Iris pigment epithelial cell (primary cell): ENCODE data around the gene ANGPTL4.
"Not testable (repeated sequence)": the region's sequence is repeated elsewhere in the genome, so short reads cannot be mapped to it uniquely, and the experiment has no call there.

Experiments used
- DNase-seq: peaks from one replicate; pipeline ENCODE4 v3.0.0-alpha.2; 2011; ENCODE audit warnings: low read depth

ANGPTL4 gene

DNA sequence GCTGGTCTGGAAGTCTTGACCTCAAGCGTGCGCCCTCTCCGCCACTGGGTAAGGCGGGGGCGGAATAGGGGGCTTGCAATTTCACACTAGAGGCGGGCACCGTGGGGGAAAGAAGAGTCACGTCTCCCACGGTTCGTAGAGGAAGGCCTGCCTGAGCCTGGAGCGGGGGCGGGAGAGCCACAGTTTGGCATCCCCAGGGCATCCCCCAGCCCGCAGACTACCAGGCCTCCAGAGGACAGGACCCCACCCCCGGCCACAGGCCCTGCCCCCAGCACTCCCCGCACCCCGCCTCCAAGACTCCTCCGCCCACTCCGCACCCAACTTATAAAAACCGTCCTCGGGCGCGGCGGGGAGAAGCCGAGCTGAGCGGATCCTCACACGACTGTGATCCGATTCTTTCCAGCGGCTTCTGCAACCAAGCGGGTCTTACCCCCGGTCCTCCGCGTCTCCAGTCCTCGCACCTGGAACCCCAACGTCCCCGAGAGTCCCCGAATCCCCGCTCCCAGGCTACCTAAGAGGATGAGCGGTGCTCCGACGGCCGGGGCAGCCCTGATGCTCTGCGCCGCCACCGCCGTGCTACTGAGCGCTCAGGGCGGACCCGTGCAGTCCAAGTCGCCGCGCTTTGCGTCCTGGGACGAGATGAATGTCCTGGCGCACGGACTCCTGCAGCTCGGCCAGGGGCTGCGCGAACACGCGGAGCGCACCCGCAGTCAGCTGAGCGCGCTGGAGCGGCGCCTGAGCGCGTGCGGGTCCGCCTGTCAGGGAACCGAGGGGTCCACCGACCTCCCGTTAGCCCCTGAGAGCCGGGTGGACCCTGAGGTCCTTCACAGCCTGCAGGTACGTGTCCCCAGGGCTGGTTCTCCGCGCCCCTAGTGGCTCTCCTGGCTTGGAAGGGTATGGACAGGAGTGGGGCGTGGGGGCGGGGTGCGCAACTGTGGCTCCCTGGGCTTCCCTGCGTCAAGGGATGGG is at the start of gene ANGPTL4:
Gene ANGPTL4 (plus strand): TSS at position 353 of the 969 bp plus-strand sequence. CDS start 167 bp downstream, at position 520.
- peak; percentile 85 for DNase-seq

DNA sequence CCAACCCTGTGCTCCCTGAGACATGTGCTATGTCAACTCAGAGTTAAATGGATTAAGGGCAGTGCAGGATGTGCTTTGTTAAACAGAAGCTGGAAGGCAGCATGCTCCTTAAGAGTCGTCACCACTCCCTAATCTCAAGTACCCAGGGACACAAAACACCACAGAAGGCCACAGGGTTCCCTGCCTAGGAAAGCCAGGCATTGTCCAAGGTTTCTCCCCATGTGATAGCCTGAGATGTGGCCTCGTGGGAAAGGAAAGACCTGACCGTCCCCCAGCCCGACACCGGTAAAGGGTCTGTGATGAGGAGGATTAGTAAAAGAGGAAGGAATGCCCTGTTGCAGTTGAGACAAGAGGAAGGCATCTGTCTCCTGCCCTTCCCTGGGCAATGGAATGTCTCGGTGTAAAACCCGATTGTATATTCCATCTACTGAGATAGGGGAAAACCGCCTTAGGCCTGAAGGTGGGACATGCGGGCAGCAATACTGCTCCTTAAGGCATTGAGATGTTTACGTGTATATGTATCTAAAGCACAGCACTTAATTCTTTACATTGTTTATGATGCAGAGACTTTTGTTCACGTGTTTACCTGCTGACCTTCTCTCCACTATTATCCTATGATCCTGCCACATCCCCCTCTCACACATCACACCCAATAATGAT is 48.8 kb upstream of the ANGPTL4 start:
- not testable (repeated sequence) for DNase-seq

DNA sequence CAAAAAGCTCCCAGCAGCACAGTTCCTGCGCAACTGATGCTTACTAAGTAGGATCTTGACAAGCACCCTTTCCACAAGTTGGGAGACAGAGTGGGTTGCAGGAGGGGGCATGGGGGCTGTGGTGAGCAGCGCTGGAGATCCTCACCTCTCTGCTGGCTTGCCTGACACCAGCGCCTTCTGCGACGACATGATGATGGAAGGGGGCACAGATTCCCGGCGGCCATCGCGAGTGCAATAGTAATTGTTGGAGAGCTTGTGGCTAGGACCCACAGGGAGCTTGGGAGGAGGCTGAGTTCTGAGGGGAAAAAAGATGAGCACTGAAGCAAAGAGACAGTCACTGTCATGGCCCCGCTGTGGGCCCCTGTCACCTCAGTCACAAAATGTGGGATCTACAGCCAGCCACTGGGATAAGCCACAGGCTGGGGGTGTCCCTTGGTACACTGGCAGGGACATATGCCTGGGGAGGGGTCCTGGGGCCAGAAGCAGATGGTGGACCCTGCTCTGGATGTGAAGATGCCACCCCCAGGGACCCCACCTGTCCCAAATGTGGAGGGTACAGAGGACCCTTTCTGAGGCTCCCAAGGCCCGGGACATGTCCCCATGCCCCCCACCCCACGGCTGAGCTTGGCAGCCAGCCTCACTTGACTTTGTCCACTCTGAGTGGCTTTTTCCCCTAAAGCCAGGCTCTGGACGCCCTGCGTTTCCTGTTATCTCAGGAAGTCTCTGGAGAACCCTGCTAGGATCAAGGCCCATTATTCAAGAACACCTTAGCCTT is 47.4 kb upstream of the ANGPTL4 start:
- no peak for DNase-seq

- DNase-seq: not testable (repeated sequence)
Measured at GRCh38 chr19:8318835-8319234, 45.1 kb upstream of the ANGPTL4 start.

GRCh38 chr19:8319807-8320520 is 44.0 kb upstream of the ANGPTL4 start:
- DNase-seq: no peak

GRCh38 chr19:8320564-8321066 is 43.3 kb upstream of the ANGPTL4 start:
- no peak for DNase-seq

- DNase-seq: peak; percentile 93
Measured at GRCh38 chr19:8321067-8321985, 42.6 kb upstream of the ANGPTL4 start, which contains the start of the genes NDUFA7 and RPS28. NDUFA7 (minus strand) TSS chr19:8321375; CDS start chr19:8321358, 17 bp downstream. RPS28 (plus strand) TSS chr19:8321496; CDS start chr19:8321531, 35 bp downstream.

DNA sequence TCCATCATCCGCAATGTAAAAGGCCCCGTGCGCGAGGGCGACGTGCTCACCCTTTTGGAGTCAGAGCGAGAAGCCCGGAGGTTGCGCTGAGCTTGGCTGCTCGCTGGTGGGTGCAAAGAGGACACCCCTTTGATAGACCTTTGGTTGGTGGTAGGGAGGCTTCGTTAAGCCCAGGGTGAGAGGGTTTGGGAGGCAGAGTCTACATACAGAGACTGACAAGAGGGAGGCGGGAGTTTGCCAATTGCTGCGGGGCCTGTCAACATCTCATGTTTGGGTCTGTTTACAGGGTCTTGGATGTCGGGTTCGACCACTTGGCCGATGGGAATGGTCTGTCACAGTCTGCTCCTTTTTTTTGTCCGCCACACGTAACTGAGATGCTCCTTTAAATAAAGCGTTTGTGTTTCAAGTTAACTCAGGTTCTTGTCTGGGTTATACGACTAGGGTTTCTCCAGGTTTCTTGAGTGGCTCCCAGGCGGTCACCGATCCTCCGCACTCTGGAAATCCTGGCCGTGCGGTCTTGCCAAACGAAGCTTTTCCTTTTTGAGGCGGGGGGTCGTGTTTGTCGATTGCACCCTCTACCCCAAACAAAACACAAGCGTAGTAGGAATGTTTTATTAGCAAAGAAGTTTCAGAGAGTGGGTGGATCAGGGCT is 41.8 kb upstream of the ANGPTL4 start:
- DNase-seq: no peak

GRCh38 chr19:8322638-8322997 is 41.3 kb upstream of the ANGPTL4 start:
- DNase-seq: no peak

GRCh38 chr19:8323781-8324185 is 40.2 kb upstream of the ANGPTL4 start:
- no peak for DNase-seq

GRCh38 chr19:8324186-8325050 is 39.5 kb upstream of the ANGPTL4 start:
- no peak for DNase-seq

GRCh38 chr19:8325454-8325853 is 38.5 kb upstream of the ANGPTL4 start:
- DNase-seq: no peak

DNA sequence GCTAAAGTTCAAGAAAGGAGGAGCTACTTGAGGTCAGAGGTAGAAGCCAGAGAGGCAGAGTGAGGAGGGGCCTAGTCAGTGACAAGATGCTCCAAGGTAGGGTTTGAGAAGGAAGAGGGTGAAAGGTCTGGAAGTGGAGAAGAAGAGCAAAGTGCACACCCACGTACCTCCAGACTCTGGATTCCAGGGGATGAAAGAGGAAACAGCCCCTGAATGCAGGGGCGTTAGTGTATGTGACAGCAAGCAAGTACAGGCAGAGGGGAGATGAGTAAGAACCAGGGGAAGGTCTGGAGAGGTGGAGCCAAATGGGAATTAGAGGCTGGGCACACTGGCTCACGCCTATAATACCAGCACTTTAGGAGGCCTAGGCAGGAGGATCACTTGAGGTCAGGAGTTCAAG is 34.0 kb upstream of the ANGPTL4 start:
- no peak for DNase-seq

- no peak for DNase-seq
Measured at GRCh38 chr19:8331263-8331845, 32.6 kb upstream of the ANGPTL4 start.

GRCh38 chr19:8332976-8333766 is 30.8 kb upstream of the ANGPTL4 start:
- DNase-seq: no peak

- DNase-seq: no peak
Measured at GRCh38 chr19:8333767-8334457, 30.0 kb upstream of the ANGPTL4 start.
